NCI-H1694 (cell line): ENCODE results near the gene IGFBP2.
A peak's percentile ranks its signal among the peaks of the same experiment; 100 is the strongest.

Experiments
- DNase-seq: peaks from one replicate; lab custom pipeline; 2025; lab: John Stamatoyannopoulos, UW

The IGFBP2 gene

GRCh38 chr2:216615298-216616082, 17.7 kb upstream of the IGFBP2 start:
- DNase-seq, result no peak

GRCh38 chr2:216616083-216616678, 17.0 kb upstream of the IGFBP2 start:
- DNase-seq, result no peak

DNA sequence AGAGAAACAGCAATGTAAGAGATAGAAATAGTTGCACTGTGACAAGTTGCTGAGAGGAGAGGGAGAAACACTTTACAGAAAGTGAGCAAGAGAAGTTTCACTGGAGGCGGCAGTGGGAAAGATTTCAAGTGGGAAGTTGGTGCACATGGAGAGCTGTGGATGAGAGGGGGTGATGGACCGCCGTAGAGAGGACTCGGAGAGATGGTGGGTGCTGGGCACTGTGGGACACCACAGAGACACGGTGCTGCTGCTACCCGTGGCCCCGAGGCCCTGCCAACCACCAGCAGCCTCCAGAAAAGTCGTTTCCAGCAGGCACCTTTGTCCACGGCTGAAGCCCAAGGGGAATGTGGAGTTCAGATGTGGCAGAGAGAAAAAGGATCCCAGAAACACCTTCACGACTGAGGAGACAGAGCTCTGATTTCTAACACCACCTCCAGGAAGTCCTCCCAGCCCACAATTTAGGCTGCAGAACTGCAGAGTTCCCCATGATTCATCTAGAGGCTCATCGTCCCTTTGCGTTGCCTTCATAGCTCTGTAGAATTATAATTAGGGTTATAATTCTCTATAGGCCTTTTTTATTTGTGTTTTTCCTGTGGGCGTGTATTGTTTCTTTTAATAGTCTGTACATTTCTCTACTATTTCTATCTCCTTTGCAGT, 15.9 kb upstream of the IGFBP2 start:
- no peak for DNase-seq

- peak; percentile 47 for DNase-seq
Measured at GRCh38 chr2:216618785-216619184, 14.4 kb upstream of the IGFBP2 start.

DNA sequence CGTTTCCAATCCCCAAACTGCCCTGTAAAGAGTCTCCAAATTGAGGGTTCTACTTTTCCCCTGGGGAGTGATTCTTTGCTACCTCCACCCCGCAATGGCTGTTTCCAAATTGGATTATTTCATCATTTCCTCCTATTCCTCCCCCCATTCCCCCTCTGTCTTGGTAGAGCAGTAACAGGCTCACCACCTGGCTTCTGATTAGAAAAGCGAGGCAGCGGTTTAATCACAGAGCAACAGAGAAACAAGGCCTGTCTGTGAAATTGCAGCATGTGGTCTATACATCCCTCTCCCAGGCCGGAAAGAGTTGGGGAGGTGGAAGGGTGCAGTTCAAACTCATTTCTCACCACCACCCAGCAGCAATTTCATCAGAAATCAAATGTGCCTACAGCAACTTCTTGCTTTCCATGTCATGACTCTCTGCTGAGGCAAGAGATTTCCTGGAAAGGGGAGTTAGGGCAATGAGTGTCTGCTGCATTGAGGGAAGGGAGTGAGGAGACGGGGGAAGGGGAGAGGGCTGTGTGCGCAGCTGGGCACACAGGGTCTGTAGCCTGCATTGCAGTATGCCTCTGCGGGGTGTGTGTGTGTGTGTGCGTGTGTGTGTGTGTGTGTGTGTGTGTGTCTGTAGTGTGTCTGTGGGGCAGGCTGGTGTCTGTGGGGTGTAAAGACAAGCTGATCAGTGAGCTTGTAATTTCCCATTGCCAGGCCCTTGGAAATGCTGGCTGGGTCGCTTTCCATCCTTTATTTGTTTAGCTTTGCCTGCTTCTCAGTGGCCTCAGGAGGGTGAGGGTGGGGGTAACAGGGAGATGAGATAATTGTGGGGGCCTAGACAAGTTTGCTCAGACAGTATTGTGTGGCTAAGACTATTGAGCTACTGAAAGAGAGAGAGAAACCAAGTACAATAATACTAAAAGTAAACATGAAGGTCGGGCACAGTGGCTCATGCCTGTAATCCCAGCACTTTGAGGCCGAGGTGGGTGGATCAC, 13.5 kb upstream of the IGFBP2 start:
- peak; percentile 94 for DNase-seq

- no peak for DNase-seq
Measured at GRCh38 chr2:216620786-216621185, 12.4 kb upstream of the IGFBP2 start.

DNA sequence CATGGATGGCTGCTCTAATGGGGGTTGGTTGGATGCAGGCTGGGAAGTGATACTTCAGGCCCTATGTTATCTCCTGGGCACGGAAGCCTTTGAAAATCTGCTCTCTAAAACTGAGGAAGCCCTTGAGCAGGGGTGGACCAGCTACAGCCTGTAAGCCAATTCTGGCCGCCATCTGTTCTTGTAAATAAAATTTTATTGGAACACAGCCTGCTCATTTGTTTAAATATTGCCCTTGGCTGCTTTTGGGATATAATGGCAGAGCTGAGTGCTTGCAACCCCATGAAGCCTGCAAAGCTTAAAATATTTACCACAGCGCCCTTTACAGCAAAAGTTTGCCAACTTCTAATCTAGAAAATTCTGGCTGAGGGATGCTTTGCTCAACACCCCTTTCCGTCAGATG, 11.9 kb upstream of the IGFBP2 start:
- DNase-seq, result peak; percentile 43

- DNase-seq, result no peak
Measured at GRCh38 chr2:216622526-216622925, 10.7 kb upstream of the IGFBP2 start.

- DNase-seq, result no peak
Measured at GRCh38 chr2:216624251-216624650, 9.0 kb upstream of the IGFBP2 start.

GRCh38 chr2:216626168-216626874, 6.9 kb upstream of the IGFBP2 start:
- DNase-seq, result no peak

- DNase-seq, result no peak
Measured at GRCh38 chr2:216626875-216627245, 6.4 kb upstream of the IGFBP2 start.

- no peak for DNase-seq
Measured at GRCh38 chr2:216629784-216630183, 3.4 kb upstream of the IGFBP2 start.

DNA sequence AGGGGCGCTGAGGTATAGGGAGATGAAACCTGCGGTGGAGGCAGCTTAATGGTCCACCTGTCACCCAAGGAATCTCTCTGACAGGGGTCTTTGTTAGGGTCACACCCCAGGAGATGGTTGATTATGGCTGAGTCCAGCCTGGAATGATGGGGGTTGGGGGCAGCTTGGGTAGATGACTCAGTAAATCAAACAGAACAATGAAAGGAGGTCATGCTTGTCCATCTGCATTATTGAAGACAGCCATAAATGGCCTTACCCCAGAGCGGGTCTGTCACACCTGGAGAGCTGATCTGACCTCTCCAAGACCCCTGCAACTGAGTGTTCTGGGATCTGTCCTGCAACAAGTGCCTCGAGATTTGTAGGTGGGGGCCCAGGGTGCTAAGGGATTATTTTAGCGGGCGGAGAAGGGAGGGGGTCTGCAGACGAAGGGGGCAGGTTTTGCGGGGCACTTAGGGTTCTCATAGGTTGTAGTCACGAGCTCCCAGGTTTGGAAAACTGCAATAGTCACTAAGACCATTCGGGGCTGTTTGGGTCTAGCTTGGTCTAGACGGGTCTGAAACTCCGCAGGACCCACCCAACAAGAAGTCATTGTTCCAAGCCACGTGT, 771 bp upstream of the IGFBP2 start:
- no peak for DNase-seq

- peak; percentile 9 for DNase-seq
Measured at GRCh38 chr2:216633616-216634369, 573 bp downstream of the IGFBP2 start.

DNA sequence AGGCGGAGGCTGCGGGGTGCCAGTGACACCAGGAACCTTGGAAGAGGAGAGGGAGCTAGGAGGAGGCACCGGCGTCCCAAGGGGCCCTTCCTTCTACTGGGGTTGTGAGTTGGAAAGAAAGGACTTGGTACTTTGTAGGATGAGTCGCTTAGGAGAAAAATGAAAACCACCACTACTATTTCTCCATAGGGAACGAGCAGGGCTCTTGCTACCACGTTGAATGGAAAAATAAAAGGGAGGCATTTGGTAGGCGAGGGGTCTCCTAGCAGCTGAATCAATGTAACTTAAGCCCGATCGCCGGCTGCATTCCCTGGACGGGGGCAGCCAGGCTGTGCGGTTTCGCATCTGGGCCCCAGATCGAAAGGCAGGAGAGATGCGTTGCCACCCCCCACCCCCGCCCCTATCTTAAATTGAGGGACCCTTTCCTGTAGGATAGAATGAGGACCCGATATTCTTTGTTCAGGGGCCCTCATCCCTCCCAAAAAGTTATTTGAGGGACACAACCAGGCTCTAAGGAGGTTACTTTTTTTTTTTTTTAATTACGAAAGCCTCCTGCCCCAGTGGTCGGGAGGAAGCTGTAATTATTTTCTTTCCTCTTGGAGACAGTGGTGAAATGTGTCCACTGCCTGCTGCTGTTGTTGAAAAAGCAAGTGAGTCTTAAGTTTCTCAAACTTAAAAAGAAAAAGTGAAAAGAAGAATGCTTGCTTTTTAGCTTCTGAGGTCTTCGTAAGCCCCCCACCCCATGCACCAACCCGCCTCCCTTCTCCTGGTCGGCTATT, 1.3 kb downstream of the IGFBP2 start:
- DNase-seq, result no peak

DNA sequence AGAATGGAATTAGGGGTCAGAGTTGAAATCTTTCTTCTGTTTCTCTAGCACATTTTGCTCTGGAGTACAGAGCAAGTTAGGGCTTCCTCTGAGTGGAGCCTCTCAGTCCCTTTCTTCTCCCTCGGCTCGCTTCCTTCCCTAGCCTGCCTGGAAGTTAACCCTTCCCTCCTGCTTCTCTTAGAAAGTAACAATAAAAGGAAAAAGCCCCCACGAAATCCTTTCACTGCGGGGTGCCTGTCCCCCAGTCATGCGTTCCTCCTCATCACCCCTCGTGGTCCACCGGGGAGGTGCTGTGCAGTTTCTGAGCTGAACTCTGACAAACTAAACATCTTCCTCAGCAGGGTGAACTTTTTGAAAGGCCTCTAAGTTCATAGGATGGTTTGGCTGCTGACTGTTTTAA, 2.0 kb downstream of the IGFBP2 start:
- no peak for DNase-seq

DNA sequence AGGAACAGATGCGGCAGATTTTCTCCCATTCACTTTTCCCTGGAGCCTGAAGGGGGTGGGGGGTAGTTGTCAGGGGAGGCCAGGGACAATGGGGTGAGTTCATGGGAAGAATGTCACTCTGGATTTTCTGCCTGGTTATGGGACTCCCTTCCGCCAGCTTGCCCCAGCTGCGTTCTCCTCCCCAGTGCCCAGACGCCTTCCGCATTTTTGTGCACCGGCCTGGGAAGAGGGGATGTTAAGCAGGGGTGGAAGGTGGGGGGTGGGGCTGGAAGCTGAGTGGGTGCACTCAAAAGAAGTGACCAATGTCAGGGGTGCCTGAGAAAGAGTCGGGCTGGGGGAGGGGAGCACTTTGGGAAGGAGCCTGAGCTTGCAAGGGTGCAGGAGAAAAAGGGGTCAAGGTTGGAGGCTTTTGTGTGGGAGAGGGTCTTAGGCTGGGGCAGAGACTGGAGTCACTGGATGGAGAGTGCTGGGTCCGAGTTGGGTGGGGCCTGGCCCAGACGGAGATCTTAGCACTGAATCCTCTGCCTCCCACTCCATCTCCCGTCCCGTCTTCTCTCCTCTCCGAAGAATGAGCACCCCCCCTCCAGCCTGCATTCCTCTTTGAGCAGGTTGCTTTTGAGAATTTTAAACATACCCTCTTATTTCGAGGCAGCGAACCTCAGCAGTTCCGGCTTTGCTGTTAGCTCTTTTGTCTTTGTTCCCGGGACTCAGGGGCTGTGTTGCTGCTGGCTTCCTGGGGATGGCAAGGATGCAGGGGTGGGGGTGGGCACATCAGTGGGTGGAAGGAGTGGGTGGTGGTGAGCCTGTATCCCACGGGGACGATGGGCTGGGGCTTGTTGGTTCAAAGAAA, 2.7 kb downstream of the IGFBP2 start:
- no peak for DNase-seq
